Panc1 (cell line): ENCODE measurements around the gene CORO7. TPM values are rescaled to one million over a fixed set of nuclear protein-coding genes. Genes with fewer than 3 reads are reported as not detected.

Experiments
- ATAC-seq: fragments of 200-7000 bp; cut with Tn5 transposase; 2 replicates; pipeline ENCODE4 v1.9.1; 2020; ENCODE audit warnings: mild to moderate bottlenecking, moderate library complexity
- BruUV-seq: library from RNA; stranded (reverse); fragments of 400-500 nt; replicated peaks from 2 replicates; lab custom pipeline; 2021; lab: Mats Ljungman, UMichigan
- CTCF ChIA-PET: fragments of 300-600 bp; sonication (Branson Sonifier 250); formaldehyde crosslinking; loops from one replicate; lab custom pipeline; 2022; ENCODE audit warnings: antibody characterized with exemption; lab: Charles Lee
- POLR2A ChIA-PET: fragments of 300-600 bp; sonication (Branson Sonifier 250); formaldehyde crosslinking; loops from one replicate; lab custom pipeline; 2022; ENCODE audit warnings: antibody characterized with exemption; lab: Charles Lee
- DNase-seq: peaks from one replicate; pipeline ENCODE4 v3.0.0-alpha.2; 2010; ENCODE audit warnings: low read depth, low spot score
- H3K27ac ChIP-seq: 2 replicates; pipeline ENCODE4 v1.5.1; 2011; ENCODE audit warnings: mild to moderate bottlenecking, low read length, inconsistent platforms
- H3K27me3 ChIP-seq: fragments of 200-500 bp; sonication (Bioruptor generic); 2 replicates; pipeline ENCODE4 v1.6.0; 2014; ENCODE audit warnings: low read length, inconsistent platforms; ENCODE audit not compliant: control insufficient read depth, insufficient read depth
- H3K36me3 ChIP-seq: fragments of 200-500 bp; sonication (Bioruptor generic); 2 replicates; pipeline ENCODE4 v1.5.1; 2014; ENCODE audit warnings: inconsistent platforms, mild to moderate bottlenecking, low read length, moderate library complexity; ENCODE audit not compliant: control insufficient read depth, insufficient read depth
- H3K4me1 ChIP-seq: 2 replicates; pipeline ENCODE4 v1.5.1; 2011; ENCODE audit warnings: inconsistent platforms, mild to moderate bottlenecking, low read length, moderate library complexity; ENCODE audit not compliant: control insufficient read depth, insufficient read depth
- H3K4me3 ChIP-seq, 2 experiments: 2 replicates each; pipeline ENCODE4 v1.5.1; 2011 to 2012; ENCODE audit warnings: low read depth in 2 of 2, low read length in 2 of 2, mild to moderate bottlenecking in 2 of 2, inconsistent platforms in 1 of 2, moderate library complexity in 1 of 2
- H3K9me3 ChIP-seq: fragments of 200-500 bp; sonication (Bioruptor generic); 2 replicates; pipeline ENCODE4 v1.5.1; 2014; ENCODE audit warnings: low read depth, mild to moderate bottlenecking, inconsistent platforms, low read length, moderate library complexity; ENCODE audit not compliant: control insufficient read depth, insufficient read depth
- POLR2AphosphoS5 ChIP-seq: IDR thresholded peaks from 2 replicates; pipeline ENCODE4 v1.6.1; 2012; ENCODE audit warnings: mild to moderate bottlenecking, low read depth, low read length, moderate library complexity
- SIN3A ChIP-seq: IDR thresholded peaks from 2 replicates; pipeline ENCODE4 v1.6.1; 2012; ENCODE audit warnings: low read depth, mild to moderate bottlenecking, low read length, moderate library complexity, borderline replicate concordance; ENCODE audit not compliant: insufficient read depth
- TCF7L2 ChIP-seq: IDR thresholded peaks from 2 replicates; pipeline ENCODE4 v1.6.1; 2011; ENCODE audit warnings: mild to moderate bottlenecking, low read depth, low read length, inconsistent platforms
- in situ Hi-C: cut with HindIII; loops from 2 replicates; pipeline ENCODE4 v1.10.0; 2016; ENCODE audit warnings: low sequenced_read_pairs, low pct_unique_long_range_greater_than_20kb
- intact Hi-C: fragments of 100-400 bp; cut with micrococcal nuclease; formaldehyde crosslinking; loops from one replicate; pipeline ENCODE4 v1.10.0; 2022; ENCODE audit not compliant: unreplicated experiment
- total RNA-seq: library from RNA; stranded (reverse); gene quantifications from one replicate; pipeline ENCODE4 v1.2.1, GENCODE V29; 2021; ENCODE audit not compliant: unreplicated experiment
- TF ChIP-seq, protein P1 (sequence below): fragments of 450-650 bp; IDR thresholded peaks from 2 replicates; pipeline ENCODE4 v1.5.1; 2017; ENCODE audit warnings: mild to moderate bottlenecking
- TF ChIP-seq, protein P2 (sequence below), 2 experiments: IDR thresholded peaks; 2 replicates each; pipeline ENCODE4 v1.6.1; 2011 to 2012; ENCODE audit warnings: low read depth in 2 of 2, control low read depth in 1 of 2, low read length in 1 of 2, mild to moderate bottlenecking in 1 of 2, moderate library complexity in 1 of 2; ENCODE audit not compliant: insufficient read depth in 1 of 2

Gene CORO7
- total RNA-seq, 1 experiment from 2014 or later = 37.5 TPM

GRCh38 chr16:4443271-4443670 is 26.9 kb upstream of the CORO7 start:
- no peaks in the 10 kb centered on the region for H3K27me3 ChIP-seq
- no peaks in the 10 kb centered on the region for H3K4me1 ChIP-seq
- H3K27ac ChIP-seq = no peak overlapping the region
- CTCF ChIA-PET = no interaction called here
- in situ Hi-C loops = no loop called here
- no peaks in the 10 kb centered on the region for H3K9me3 ChIP-seq
- H3K4me3 ChIP-seq = no peak overlapping the region
- BruUV-seq = no TSS peak
- TF ChIP-seq, protein P1, sequence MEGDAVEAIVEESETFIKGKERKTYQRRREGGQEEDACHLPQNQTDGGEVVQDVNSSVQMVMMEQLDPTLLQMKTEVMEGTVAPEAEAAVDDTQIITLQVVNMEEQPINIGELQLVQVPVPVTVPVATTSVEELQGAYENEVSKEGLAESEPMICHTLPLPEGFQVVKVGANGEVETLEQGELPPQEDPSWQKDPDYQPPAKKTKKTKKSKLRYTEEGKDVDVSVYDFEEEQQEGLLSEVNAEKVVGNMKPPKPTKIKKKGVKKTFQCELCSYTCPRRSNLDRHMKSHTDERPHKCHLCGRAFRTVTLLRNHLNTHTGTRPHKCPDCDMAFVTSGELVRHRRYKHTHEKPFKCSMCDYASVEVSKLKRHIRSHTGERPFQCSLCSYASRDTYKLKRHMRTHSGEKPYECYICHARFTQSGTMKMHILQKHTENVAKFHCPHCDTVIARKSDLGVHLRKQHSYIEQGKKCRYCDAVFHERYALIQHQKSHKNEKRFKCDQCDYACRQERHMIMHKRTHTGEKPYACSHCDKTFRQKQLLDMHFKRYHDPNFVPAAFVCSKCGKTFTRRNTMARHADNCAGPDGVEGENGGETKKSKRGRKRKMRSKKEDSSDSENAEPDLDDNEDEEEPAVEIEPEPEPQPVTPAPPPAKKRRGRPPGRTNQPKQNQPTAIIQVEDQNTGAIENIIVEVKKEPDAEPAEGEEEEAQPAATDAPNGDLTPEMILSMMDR = no peak
- TF ChIP-seq POLR2AphosphoS5 (no peak), TCF7L2 (no peak), SIN3A (no peak)
- TF ChIP-seq, protein P2, sequence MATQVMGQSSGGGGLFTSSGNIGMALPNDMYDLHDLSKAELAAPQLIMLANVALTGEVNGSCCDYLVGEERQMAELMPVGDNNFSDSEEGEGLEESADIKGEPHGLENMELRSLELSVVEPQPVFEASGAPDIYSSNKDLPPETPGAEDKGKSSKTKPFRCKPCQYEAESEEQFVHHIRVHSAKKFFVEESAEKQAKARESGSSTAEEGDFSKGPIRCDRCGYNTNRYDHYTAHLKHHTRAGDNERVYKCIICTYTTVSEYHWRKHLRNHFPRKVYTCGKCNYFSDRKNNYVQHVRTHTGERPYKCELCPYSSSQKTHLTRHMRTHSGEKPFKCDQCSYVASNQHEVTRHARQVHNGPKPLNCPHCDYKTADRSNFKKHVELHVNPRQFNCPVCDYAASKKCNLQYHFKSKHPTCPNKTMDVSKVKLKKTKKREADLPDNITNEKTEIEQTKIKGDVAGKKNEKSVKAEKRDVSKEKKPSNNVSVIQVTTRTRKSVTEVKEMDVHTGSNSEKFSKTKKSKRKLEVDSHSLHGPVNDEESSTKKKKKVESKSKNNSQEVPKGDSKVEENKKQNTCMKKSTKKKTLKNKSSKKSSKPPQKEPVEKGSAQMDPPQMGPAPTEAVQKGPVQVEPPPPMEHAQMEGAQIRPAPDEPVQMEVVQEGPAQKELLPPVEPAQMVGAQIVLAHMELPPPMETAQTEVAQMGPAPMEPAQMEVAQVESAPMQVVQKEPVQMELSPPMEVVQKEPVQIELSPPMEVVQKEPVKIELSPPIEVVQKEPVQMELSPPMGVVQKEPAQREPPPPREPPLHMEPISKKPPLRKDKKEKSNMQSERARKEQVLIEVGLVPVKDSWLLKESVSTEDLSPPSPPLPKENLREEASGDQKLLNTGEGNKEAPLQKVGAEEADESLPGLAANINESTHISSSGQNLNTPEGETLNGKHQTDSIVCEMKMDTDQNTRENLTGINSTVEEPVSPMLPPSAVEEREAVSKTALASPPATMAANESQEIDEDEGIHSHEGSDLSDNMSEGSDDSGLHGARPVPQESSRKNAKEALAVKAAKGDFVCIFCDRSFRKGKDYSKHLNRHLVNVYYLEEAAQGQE (IDR thresholded peaks at IDR 0.05; ENCODE audit: insufficient read depth in 1 of 2, low read depth in 2 of 2, low read length in 1 of 2) = no peak
- DNase-seq (no peak), ATAC-seq (no peak)
- POLR2A ChIA-PET = no interaction called here
- intact Hi-C loops = no loop called here
- peaks cover 40% of the 10 kb centered on the region for H3K36me3 ChIP-seq

GRCh38 chr16:4442371-4442770 is 26.0 kb upstream of the CORO7 start:
- no TSS peak for BruUV-seq

More at GRCh38 chr16:4442371-4442770, 26.0 kb upstream of the CORO7 start:
- ChIA-PET POLR2A (no interaction called here), CTCF (no interaction called here)
- H3K4me3 ChIP-seq = no peak overlapping the region
- in situ Hi-C loops (no loop called here), intact Hi-C loops (no loop called here)
- no peaks in the 10 kb centered on the region for H3K27me3 ChIP-seq
- no peak for DNase-seq
- peaks cover 46% of the 10 kb centered on the region for H3K36me3 ChIP-seq
- H3K9me3 ChIP-seq = no peaks in the 10 kb centered on the region
- H3K4me1 ChIP-seq = no peaks in the 10 kb centered on the region
- ATAC-seq = no peak
- H3K27ac ChIP-seq = no peak overlapping the region
- TF ChIP-seq, protein P1 = no peak
- TF ChIP-seq POLR2AphosphoS5 (no peak), SIN3A (no peak), TCF7L2 (no peak)
- TF ChIP-seq, protein P2 (IDR thresholded peaks at IDR 0.05; ENCODE audit: insufficient read depth in 1 of 2, low read depth in 2 of 2, low read length in 1 of 2) = no peak
